GM20431 (cell line): ENCODE results near the gene SLC25A23.
"Not testable (repeated sequence)": the region's sequence is repeated elsewhere in the genome, so short reads cannot be mapped to it uniquely, and the experiment has no call there.

ENCODE experiments used
- in situ Hi-C: fragments of 300-500 bp; cut with MseI, MboI; formaldehyde crosslinking; loops from one replicate; pipeline ENCODE4 v1.15.0; 2020; ENCODE audit warnings: low sequenced_read_pairs; ENCODE audit not compliant: unreplicated experiment

SLC25A23 gene

DNA sequence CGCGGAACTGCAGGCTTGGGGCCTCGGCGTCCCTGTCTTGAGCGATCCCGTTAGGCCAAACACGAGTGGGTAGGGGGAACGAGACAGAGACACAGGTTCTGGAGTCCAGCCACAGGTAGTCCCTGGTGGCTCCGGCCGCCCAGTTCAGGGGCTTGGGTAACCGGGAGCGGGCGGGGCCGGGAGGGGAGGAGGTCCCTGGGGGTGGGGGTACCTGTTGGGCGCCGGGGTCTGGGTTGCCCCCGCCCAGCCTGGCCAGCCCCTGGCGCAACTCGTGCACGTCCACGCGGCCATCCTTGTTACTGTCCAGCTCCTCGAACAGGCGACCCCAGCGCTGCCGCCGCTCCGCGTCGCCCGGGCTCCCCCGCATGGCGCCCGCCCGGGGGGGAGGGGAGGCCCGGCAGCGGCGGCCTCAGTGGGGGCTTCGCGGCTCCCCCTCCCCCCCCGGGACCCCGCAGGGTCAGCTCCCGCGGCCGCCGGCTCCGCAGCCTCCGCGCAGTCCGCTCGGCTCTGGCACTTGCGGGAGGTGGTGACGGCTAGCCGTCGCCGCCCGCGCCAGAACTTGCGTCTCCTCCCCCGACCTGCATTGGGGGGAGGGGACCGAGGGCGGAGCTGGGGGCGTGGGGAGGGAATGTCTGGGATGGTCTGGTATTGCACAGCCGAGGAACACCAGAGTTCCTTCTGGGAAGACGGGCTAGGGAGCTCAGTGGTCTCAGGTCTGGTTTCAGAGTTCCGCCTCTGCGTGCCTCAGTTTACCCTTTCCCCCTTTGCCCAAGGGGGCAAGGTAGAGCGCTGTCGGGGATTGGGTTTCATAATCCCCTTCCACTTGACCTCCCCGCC, at the start of gene SLC25A23:
Gene SLC25A23 (minus strand): TSS at position 531 of the 837 bp plus-strand sequence. CDS start 164 bp downstream, at position 367.
- in situ Hi-C loops = no loop called here

DNA sequence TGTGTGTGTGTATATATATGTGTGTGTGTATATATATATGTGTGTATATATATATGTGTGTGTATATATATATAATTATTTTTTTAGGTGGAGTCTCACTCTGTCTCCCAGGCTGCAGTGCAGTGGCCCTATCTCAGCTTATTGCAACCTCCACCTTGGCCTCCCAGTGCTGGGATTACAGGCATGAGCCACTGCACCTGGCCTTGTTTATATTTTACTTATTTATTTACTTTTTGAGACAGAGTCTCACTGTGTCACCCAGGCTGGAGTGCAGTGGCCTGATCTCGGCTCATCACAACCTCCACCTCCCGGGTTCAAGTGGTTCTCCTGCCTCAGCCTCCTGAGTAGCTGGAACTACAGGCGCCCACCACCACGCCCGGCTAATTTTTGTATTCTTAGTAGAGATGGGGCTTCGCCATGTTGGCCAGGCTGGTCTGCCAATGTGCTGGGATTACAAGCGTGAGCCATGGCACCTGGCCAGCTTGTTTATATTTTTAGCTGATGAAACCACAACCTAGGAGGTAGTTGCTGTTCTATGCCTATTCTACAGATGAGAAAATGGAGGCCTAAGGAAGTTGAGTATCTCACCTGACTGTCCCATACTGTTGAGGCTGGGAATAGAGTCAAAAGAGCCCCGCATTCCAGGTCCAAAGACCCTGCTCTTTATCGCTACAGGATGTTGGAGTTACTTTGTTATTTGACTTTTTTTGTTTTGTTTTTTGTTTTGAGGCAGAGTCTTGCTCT, 48.6 kb upstream of the SLC25A23 start:
- in situ Hi-C loops = not testable (repeated sequence)

DNA sequence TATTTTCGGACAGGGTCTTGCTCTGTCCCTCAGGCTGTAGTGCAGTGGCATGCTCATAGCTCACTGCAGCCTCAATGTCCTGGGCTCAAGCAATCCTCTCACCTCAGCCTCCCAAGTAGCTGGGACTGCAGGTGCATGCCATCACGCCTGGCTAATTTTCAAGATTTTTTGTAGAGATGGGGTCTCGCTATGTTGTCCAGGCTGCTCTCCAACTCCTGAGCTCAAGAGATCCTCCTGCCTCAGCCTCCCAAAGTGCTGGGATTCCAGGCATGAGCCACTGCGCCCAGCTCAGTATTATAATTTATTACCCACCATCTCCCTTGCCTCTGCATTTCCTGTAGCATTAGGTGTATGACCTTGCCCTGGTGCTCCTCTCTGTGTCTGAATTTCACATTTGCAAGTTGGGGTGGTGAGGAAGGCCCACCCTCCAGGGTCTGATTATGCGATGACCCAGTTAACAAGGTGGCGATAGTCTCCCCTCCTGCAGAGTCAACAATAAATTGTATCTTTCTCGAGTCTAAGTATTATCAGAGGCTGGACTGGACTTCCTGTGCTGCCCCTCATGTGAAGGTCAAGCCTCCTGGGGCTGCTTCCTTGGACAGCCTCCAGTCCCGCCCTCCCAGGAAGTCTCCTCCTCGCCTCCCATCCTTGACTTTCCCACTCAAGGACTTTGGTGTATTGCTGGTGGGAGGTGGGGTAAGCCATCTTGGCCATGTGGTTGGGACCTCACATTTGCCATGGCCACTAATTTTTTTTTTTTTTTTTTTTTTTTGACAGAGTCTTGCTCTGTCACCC, 44.0 kb upstream of the SLC25A23 start:
- in situ Hi-C loops = no loop called here

DNA sequence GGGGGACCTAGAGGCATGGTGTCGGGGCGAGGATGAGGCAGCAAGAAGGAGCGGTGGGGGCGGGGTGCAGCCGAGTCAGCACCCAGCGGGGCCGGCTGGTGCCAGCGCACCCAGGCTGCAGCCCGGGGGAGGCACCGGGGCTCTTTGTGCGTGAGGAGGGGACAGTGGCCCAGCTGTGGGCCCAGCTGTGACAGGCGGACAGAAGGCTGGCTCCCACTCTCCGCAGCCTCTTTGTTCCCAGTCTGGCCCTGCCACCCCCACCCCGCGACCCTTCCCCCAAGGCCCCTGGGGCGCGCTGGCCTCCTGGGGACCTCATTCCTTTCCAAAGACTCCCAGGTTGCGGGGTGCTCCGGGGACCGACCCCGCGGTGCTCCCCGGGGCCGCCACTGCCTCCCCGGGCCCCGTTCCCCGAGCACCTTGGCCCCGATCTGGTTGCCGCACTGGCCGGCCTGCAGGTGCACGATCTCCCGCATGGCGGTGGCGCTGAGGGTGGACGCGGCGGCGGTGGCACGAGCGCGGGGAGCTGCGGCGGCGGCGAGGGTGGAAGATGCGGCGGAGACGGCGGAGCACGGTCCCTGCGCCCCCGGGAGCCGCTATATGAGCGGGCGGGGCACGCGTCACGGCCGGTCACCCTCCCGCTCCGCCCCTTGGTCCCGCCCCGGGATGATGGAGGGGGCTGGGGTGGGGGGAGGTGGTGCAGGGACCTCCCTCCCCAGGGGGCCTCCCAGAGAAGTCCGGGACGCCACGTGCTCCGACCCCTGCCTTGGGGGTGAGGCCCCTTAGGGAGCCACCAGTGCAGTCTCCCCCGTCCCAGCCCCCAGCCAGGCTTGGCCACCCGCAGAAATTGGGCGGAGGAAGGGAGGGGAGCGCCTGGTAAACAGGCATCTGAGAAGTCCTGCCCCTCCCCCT, 42.4 kb upstream of the SLC25A23 start, which contains the start of gene TUBB4A:
Gene TUBB4A (minus strand): TSS at position 570 of the 909 bp plus-strand sequence. CDS start 97 bp downstream, at position 473.
- in situ Hi-C loops = no loop called here

DNA sequence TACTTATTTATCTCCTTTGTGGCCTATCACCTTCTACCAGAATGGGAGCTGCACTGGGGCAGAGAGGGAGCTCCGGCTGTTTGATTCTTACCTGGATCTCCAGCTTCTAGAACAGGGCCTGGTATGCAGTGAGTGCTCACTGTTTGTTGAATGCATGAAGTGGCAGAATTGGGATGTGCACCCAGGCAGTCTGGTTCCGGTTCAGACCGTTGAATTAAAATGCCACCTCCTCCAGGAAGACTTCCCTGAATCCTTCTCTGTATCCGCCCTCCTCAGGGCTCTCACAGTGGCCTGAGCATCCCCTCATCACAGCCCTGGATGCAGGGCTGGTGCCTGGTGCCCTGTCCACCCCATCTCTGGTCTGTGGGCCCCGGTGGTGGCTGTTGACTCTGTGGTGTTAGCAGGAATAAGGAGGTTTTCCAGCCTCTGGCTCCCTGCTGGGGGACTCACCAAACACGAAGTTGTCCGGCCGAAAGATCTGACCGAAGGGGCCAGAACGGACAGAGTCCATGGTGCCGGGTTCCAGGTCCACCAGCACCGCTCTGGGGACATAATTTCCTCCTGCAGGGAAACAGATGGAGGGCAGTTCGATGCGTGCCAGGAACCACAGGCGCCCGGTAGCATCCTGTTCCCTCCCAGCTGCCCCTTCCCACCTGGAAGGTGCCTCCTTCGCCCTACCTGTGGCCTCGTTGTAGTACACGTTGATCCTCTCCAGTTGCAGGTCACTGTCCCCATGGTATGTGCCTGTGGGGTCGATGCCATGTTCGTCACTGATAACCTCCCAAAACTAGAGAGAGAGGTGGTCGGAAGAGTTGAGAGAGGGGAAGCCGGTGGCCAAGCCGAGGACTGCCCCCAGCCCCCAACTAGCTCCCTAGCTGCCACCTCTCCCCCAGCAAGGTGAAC, 41.5 kb upstream of the SLC25A23 start:
- in situ Hi-C loops = no loop called here

DNA sequence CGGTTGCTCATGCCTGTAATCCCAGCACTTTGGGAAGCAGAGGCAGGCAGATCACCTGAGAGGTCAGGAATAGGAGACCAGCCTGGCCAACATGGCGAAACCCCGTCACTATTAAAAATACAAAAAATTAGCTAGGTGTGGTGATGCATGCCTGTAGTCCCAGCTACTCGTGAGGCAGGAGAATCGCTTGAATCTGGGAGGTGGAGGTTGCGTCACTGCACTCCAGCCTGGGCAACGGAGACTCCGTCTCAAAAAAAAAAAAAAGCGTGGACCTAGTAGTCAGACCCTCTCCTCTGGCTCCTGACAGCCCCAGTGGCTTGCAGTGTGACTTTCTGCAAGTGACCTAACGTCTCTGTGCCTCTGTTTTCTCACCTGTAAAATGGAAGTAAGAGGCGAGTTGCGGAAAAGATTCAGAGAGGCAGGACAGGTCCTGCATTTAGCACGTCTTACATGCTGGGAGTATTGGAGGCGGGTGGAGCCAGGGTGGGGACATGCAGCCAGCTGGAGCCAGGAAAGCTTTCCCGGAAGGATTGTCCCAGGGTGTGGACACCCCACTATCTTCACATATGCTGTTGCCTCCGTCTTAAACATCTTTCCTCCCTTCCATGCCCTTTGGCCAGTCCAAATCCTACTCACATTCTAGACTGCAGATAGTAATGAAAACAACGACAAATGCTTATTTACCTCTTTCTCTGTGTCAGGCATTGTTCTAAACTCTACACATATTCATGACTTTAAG, 39.6 kb upstream of the SLC25A23 start:
- in situ Hi-C loops = no loop called here

DNA sequence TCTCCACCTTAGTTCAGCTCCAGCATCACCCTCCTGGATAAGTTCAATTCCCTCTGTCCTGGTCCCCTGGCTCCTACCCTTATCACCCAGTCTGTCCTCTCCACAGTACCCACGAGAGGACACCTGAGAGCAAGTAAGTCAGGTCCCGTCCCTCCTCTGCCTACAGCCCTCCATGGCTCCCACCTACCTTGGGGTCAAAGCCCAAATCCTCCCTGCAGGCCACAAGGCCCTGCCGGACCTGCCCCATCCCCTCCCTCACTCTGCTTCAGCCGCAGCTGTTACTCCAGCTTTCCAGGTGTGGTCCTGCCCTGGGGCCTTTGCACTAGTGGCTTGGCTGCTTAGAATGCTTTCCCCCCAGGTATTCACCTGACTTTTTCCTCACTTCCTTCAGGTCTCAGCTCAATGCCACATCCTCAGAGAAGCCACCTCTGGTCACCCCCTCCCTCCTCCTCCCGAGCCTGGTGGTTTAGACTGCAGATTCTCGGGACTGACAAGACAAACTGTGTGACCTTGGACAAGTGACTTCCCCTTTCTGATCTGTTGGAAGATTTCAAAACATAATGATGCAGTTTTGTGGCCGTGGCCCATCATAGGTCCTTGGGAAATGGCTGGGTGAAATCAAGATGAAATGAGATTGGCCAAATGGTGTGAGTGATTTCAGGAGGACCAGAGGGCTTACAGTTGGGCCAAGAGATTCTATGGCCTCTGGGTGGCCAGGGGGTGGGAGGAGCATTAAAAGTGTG, 38.9 kb upstream of the SLC25A23 start:
- in situ Hi-C loops = no loop called here

DNA sequence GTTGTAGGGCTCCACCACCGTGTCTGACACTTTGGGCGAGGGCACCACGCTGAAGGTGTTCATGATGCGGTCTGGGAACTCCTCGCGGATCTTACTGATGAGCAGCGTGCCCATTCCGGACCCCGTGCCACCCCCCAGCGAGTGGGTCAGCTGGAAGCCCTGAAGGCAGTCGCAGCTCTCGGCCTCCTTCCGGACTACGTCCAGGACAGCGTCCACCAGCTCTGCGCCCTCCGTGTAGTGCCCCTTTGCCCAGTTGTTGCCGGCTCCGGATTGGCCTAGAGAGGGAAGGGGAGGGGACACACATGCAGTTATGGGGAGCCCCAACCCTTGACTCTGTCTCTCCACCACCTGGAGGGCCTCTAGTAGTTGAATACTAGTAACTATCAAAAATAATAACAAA, 36.4 kb upstream of the SLC25A23 start:
- in situ Hi-C loops = no loop called here

DNA sequence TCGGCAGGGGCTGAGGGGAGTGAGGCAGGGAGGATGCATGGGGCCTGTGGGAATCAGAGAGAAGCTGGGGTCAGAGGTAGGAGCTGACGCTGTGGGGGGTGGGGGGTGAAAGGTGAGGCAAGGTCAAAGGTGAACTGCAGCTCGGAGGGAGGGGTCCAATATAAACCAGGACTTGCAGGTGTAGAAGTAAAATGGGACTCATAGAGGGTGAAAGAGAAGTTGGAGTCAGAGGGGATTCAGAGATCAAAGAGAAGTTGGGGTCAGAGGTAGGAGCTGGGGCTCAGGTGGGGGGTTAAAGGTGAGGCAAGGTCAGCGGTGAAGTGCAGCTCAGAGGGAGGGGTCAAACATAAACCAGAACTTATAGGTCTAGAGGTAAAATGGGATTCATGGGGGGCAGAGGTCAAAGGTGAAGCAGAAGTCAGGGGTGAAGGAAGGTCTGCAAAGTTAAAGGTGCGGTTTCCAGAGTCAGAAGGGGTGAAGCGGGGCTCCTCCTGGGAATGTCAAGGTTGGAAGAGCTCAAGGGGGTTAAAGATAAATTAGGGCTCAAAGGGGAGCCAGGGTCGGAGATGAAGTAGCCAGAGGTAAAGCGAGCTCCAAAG, 34.9 kb upstream of the SLC25A23 start:
- in situ Hi-C loops = no loop called here

DNA sequence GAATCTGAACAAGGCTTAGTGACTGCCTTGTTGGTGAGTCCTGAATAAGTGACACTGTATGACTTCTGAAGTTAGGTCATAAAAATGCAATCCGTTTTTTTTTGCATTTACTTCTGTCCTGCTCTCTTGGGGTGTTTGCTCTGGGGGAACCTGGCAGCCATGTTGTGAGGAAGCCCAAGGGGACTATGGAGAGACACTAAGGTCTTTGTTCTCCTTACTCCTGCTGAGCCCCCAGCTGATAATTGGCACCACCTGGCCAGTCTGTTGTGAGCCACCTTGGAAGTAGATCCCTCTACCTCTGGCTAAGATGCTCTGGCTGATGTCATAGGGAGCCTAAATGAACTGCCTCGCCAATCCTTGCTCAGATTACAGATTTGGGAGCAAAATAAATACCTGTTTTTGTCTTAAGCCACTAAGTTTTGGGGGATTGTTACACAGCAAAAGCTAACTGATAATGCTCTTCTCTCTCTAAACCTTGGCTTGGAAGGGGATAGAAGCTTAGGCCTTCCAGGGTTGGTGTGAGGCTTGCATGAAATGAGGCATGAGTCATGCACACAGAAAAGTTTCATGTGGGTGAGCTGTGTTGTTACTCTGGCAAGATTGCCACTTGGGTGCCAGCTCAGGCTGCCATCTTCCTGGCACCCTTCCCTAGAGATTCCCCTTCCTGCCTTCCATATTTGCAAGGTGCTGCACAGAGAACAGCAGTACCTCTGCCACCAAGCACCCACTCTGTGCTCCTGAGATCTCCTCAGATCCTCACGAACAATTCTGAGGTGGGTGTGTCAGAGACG, 32.4 kb upstream of the SLC25A23 start:
- in situ Hi-C loops = no loop called here

DNA sequence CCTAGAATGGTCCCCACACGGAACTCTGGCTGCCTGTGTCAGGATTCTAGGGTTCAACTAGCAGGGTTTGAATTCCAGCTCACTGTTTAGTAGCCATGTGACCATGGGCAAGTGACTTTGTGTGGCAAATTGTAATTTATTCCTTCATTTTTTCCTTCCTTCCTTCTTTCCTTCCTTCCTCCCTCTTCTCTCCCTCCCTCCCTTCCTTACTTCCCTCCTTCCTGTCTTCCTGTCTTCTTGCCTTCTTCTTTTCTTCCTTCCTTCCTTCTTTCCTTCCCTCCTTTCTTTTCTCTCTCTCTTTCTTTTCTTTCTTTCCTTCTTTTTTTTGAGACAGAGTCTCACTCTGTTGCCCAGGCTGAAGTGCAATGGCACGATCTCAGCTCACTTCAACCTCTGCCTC, 30.5 kb upstream of the SLC25A23 start:
- in situ Hi-C loops = no loop called here

DNA sequence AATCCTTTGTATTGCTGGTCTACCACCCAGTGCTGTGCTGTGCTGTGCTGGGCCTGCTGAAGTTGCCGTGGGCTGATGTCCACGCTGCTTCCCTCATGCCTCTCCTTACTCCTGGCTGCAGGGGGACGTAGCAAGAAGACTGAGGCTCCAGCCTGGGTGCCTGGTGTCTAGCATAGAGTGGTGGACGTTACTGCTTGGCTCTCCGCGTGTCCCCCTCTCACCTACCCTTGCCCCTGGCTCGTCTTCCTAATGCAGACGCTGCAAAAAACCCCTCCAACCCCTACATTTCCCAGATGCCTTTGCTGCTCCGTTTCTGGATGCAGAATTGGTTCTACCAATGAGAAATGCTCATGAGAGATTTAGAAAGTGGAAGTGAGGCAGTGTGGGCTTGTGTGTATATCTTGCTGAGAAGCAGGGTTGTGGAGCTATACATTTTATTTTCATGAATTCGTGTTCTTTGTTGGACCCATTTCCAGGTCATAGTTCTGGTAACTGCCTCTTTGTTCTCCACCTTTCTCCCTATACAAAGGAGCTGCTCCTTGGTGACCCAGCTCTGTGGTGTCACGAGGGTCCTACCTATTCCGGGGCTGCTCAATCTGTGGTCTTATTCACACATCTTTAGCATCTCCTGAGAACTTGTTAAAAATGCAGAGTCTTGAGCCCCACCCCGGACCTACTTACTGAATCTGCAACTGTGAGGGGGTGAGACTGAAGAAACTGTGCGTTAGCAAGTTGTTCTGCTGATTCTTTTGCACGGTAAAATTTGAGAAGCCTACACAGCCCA, 29.9 kb upstream of the SLC25A23 start:
- in situ Hi-C loops = no loop called here

DNA sequence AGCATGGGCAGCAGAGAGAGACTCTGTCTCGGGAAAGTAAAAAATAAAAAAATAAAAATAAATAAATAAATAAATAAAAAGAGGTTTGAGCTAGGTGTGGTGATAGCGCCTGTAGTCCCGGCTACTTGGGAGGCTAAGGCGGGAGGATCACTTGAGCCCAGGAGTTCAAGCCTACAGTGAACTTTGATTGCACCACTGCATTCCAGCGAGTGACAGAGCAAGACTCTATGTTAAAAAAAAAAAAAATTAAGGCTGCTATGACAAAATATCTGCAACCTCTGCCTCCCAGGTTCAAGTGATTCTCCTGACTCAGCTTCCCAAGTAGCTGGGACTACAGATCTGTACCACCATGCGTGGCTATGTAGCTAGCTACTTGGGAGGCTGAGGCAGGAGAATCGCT, 25.2 kb upstream of the SLC25A23 start:
- in situ Hi-C loops = no loop called here

DNA sequence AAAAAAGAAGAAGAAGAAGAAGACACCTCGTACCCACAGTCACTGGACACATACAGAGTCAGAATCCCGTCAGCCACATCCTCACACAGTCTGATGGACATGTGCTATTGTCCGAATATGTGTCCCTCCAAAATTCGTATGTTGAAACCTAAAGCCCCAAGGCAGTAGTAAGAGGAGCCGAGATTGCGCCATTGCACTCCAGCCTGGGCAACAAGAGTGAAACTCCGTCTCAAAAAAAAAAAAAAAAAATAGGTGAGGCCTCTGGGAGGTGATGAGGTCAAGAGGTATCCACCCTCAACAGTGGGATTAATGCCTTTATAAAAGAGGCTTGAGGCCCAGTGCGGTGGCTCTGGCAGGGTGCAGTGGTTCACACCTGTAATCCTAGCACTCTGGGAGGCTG, 24.6 kb upstream of the SLC25A23 start:
- in situ Hi-C loops = no loop called here

DNA sequence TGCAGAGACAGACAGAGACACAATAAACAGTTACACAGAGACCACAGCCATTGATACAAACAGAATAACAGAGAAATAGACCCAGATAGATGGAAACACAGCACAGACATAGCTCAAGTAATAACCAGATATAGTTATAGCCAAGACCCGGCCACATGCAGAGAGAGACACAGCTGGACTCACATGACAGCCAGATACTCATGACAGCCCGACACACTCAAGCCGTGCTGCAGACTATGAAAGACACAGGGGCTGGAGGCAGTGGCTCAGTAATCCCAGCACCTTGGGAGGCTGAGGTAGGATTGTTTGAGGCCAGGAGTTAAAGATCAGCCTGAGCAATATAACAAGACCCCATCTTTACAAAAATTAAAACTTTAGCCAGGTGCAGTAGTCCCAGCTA, 23.6 kb upstream of the SLC25A23 start:
- in situ Hi-C loops = no loop called here
